Psoas muscle (tissue), 8 donors: ENCODE data around the gene FGF6. TPM values are rescaled to one million over a fixed set of nuclear protein-coding genes. Genes with fewer than 3 reads are reported as not detected.
A peak's percentile ranks its signal among the peaks of the same experiment; 100 is the strongest.

Experiments used
- ATAC-seq, 4 donors: fragments of 200-7000 bp; cut with Tn5 transposase; one replicate each; pipeline ENCODE4 v1.9.1; 2020; ENCODE audit warnings: moderate library complexity in 3 of 4, mild to moderate bottlenecking in 2 of 4
- DNase-seq, 2 donors: peaks; one replicate each; pipeline ENCODE4 v3.0.0-alpha.2; 2020
- H3K27ac ChIP-seq: fragments of 200-600 bp; one replicate; pipeline ENCODE4 v1.8.0; 2022
- H3K27me3 ChIP-seq, 3 donors: fragments of 200-600 bp in 1 of 3; one replicate each; pipeline versions ENCODE4 v1.6.1 to v1.8.0; 2013 to 2022; ENCODE audit warnings: low read length in 2 of 3, mild to moderate bottlenecking in 2 of 3, moderate library complexity in 1 of 3; ENCODE audit not compliant: insufficient read depth in 3 of 3
- H3K36me3 ChIP-seq, 2 donors: fragments of 200-600 bp in 1 of 2; one replicate each; pipeline versions ENCODE4 v1.6.1 to v1.8.0; 2013 to 2022; ENCODE audit warnings: low read depth in 1 of 2, mild to moderate bottlenecking in 1 of 2, moderate library complexity in 1 of 2; ENCODE audit not compliant: insufficient read depth in 1 of 2
- H3K4me1 ChIP-seq: fragments of 200-600 bp; one replicate; pipeline ENCODE4 v1.8.0; 2022
- H3K4me3 ChIP-seq: fragments of 200-600 bp; one replicate; pipeline ENCODE4 v1.8.0; 2022; ENCODE audit warnings: mild to moderate bottlenecking
- H3K9me3 ChIP-seq: fragments of 200-600 bp; one replicate; pipeline ENCODE4 v1.8.0; 2022
- CTCF ChIP-seq: fragments of 200-600 bp; IDR thresholded peaks from one replicate; pipeline ENCODE4 v1.8.0; 2022; ENCODE audit warnings: antibody characterized with exemption
- WGBS, 3 donors: extraction: QIAGEN DNeasy Blood & Tissue Kit; methylation state at CpG; one replicate each; pipeline versions ENCODE4 v1.1.6 to v1.1.7; 2013; 5-methylcytosine and 5-hydroxymethylcytosine counted together
- intact Hi-C, 2 donors: fragments of 100-400 bp; cut with DNase I; formaldehyde crosslinking; loops; one replicate each; pipeline versions ENCODE4 v1.11.0 to v1.14.2; 2022
- long read RNA-seq, 2 donors: library from polyadenylated mRNA; unstranded; transcript quantifications; one replicate each; pipeline ENCODE4 v2.0.0, GENCODE V29; 2021
- polyA plus RNA-seq, 3 donors: library from polyadenylated mRNA; stranded (reverse); fragments of 200-250 nt; gene quantifications; one replicate each; pipeline ENCODE4 v1.2.3, GENCODE V29; 2013
- total RNA-seq, 4 donors: library from RNA; stranded (reverse); fragmentation: NEBNext Ultra II Directional in 2 of 4; extraction: Animal tissue kit (Norgen Biotek cat#: 25700) in 2 of 4; gene quantifications; one replicate each; pipeline versions ENCODE4 v1.2.1 to v1.2.4, GENCODE V29; 2021 to 2023
- donor health status: healthy with polysubstance abuse.
- donor health status: DM: no; HTN: no; CAD: no; lungs with moderate emphysema.
- donor health status: Bipolar disorder and iron deficiency.
- donor health status: healthy.
- donor health status: DM: yes; HTN: yes; CAD: no.
- donor health status: DM: no; HTN: no; CAD: no.
- donor health status: DM: no; HTN: no; CAD: no.
- donor health status: DM: yes; HTN: yes; CAD: no.

Gene FGF6
- total RNA-seq (10 to 100 TPM in 2 of 4 donors, 1 to 10 TPM in 2; 3.9 to 27.1 (median 8.2) TPM), polyA plus RNA-seq (1 to 10 TPM in 1 of 3 donors, under 1 TPM in 1, not detected in 1; 0.61 to 1.2 TPM)
- long read RNA-seq, donor 1, partial matches to known transcripts = 0 of 2 reads
- long read RNA-seq, donor 1, other reads (novel, unspliced or antisense) = 2 of 2 reads
- long read RNA-seq, donor 2, partial matches to known transcripts = 0 of 5 reads
- long read RNA-seq, donor 2, other reads (novel, unspliced or antisense) = 3 of 5 reads

GRCh38 chr12:4445156-4446101, at the start of gene FGF6:
Gene FGF6, minus strand, starts transcription at chr12:4445815. Its CDS starts 245 bp downstream, at chr12:4445570.
- Histone ChIP-seq H3K4me3 (peak within 1 kb of the TSS; percentile 51), H3K36me3 (no peaks in the 10 kb centered on the region), H3K9me3 (no peaks in the 10 kb centered on the region), H3K27me3 (no peaks in the 10 kb centered on the region), H3K4me1 (peaks cover 43% of the 10 kb centered on the region), H3K27ac (peak within 1 kb of the TSS; percentile 86)
- WGBS, 3 donors = 50 to 73% (median 51%) methylated on average over 41 to 42 of the region's 42 CpGs
- DNase-seq (peak; percentile 20 to 64), ATAC-seq (peak; percentile 16 to 56 (median 44))
- intact Hi-C loops = no loop called here
- no peak for TF ChIP-seq CTCF

- H3K4me3 ChIP-seq = no peak overlapping the region
- WGBS, 3 donors = 54 to 78% (median 71%) methylated on average over 1 of the region's 1 CpG
- no peak overlapping the region for H3K27ac ChIP-seq
- H3K36me3 ChIP-seq = peaks cover 4 to 48% of the 10 kb centered on the region in 2 donors
- ATAC-seq (no peak), DNase-seq (no peak)
- no peaks in the 10 kb centered on the region for H3K27me3 ChIP-seq
- intact Hi-C loops = no loop called here
- no peak for TF ChIP-seq CTCF
- no peaks in the 10 kb centered on the region for H3K9me3 ChIP-seq
- peaks cover 5% of the 10 kb centered on the region for H3K4me1 ChIP-seq
Measured at GRCh38 chr12:4490973-4491372, 45.4 kb upstream of the FGF6 start.

GRCh38 chr12:4489556-4489955, 43.9 kb upstream of the FGF6 start:
- WGBS, 3 donors = 67 to 81% (median 71%) methylated on average over 2 of the region's 2 CpGs
- no peaks in the 10 kb centered on the region for H3K27me3 ChIP-seq
- no peak overlapping the region for H3K27ac ChIP-seq
- DNase-seq (no peak), ATAC-seq (no peak)
- TF ChIP-seq CTCF = no peak
- peaks cover 13% of the 10 kb centered on the region for H3K4me1 ChIP-seq
- H3K9me3 ChIP-seq = no peaks in the 10 kb centered on the region
- H3K4me3 ChIP-seq = no peak overlapping the region
- peaks cover 4 to 36% of the 10 kb centered on the region in 2 donors for H3K36me3 ChIP-seq
- intact Hi-C loops = loop anchor here in 1 of 2 donors (5.0 kb wide), 1 partner anchor 57 kb away; no protein-coding TSS in a partner anchor

- TF ChIP-seq CTCF = no peak
- H3K36me3 ChIP-seq = peaks cover 4 to 35% of the 10 kb centered on the region in 2 donors
- H3K27ac ChIP-seq = no peak overlapping the region
- H3K4me1 ChIP-seq = peaks cover 14% of the 10 kb centered on the region
- intact Hi-C loops = loop anchor here in 1 of 2 donors (5.0 kb wide), 1 partner anchor 55 kb away; no protein-coding TSS in a partner anchor
- H3K9me3 ChIP-seq = no peaks in the 10 kb centered on the region
- no peak overlapping the region for H3K4me3 ChIP-seq
- H3K27me3 ChIP-seq = no peaks in the 10 kb centered on the region
- 45 to 70% (median 45%) methylated on average over 2 of the region's 2 CpGs for WGBS, 3 donors
- DNase-seq = no peak
- ATAC-seq = no peak
Measured at GRCh38 chr12:4486980-4487379, 41.4 kb upstream of the FGF6 start.
